Measurements from ENCODE around the gene FKBP2.
A peak's percentile ranks its signal among the peaks of the same experiment; 100 is the strongest.

FKBP2 gene

DNA sequence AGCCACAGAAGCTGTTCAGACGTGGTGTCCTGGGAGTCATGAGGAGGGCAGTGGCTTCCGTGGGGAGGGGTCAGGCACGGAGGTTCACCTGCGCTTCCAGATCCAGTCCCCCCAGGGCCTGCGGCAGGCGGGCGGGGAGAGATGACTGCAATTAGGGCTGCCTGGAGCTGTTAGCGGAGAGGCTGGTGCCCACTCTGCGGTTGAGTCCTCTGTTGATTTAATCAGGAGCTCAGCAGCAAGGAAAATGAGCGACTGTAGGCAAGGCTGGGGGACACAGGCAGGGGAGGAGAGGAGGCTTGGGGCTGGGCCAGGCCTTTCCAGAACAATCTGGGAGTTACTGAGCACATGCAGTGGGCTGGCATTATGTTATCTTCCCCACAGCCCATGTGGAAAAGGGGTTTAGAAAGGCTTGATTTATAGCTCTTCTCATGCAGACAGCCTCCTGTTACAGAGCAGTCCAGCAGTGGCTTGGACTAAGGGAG lies 23.5 kb downstream of the FKBP2 start:
- DNase-seq (ENCODE audit: low read depth), result no peak

DNA sequence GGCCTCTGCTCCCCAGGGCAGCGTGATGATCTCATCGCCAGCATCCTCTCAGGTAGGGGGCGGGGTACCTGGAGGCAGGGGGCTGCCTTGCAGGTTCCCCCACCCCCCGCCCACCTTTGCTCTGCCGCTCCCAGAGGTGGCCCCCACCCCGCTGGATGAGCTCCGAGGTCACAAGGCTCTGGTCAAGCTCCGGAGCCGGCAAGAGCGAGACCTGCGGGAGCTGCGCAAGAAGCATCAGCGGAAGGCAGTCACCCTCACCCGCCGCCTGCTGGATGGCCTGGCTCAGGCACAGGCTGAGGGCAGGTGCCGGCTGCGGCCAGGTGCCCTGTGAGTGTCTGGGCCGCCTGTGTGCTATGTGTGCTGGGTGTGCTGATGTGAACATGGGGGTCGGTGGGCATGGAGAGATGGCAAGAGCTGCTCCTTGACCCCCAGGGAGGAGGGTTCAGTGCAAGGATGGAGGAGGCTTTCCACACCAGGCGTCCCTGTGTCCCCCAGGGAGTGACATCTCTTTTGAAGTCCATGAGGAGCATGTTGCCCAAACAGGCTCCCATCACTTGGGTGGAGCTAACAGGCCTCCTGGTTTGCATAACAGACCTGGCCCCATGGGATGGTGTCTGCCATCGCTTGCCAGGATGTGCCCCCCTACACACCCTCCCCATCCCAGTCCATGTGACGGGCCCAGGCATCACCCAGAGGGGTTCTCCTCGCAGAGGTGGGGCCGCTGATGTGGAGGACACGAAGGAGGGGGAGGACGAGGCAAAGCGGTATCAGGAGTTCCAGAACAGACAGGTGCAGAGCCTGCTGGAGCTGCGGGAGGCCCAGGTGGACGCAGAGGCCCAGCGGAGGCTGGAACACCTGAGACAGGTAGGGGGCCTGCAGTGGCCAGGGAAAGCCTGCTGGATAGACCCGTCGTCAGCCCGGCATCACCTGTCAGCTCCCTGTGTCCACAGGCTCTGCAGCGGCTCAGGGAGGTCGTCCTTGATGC lies 24.6 kb downstream of the FKBP2 start:
- DNase-seq (ENCODE audit: low read depth), result no peak

DNA sequence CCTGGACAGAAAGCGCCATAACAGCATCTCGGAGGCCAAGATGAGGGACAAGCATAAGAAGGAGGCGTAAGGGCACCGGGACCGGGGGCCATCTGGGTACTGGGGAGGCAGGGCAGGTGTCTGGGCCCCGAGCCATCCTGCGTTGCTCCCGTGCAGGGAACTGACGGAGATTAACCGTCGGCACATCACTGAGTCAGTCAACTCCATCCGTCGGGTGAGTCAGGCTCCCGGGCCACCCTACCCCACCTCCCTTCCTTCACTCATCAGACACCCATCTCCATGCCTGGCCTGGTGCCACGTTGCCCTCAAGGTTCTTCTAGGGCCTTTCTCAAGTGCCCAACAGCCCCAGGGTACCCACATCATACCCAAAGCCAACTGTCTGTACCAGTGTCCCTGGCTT lies 25.4 kb downstream of the FKBP2 start:
- no peak for DNase-seq (ENCODE audit: low read depth)

DNA sequence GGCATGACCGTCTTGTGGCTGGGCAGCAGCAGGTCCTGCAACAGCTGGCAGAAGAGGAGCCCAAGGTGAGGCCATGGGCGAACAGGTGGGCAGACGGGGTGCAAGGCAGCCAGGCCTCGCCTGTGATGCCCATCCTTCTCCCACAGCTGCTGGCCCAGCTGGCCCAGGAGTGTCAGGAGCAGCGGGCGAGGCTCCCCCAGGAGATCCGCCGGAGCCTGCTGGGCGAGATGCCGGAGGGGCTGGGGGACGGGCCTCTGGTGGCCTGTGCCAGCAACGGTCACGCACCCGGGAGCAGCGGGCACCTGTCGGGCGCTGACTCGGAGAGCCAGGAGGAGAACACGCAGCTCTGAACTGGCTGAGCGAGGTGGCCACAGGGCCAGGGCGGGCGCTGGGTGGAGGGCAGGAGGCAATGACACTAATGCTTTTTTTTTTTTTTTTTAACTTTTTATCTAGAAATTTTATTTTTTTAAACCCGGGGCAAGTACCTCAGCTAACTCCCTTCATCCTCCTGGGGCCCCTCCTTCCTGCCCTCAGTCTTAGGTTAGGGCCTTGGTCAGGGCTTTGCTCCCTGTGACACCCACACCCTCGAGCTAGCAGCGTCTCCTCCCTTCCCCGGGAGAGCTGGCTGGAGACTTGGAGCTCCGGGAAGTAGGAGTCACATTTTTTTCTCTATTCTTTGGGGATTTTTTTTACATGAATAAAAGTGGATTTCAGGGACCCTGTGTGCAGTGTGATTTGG lies 26.5 kb downstream of the FKBP2 start:
- no peak for DNase-seq (ENCODE audit: low read depth)

DNA sequence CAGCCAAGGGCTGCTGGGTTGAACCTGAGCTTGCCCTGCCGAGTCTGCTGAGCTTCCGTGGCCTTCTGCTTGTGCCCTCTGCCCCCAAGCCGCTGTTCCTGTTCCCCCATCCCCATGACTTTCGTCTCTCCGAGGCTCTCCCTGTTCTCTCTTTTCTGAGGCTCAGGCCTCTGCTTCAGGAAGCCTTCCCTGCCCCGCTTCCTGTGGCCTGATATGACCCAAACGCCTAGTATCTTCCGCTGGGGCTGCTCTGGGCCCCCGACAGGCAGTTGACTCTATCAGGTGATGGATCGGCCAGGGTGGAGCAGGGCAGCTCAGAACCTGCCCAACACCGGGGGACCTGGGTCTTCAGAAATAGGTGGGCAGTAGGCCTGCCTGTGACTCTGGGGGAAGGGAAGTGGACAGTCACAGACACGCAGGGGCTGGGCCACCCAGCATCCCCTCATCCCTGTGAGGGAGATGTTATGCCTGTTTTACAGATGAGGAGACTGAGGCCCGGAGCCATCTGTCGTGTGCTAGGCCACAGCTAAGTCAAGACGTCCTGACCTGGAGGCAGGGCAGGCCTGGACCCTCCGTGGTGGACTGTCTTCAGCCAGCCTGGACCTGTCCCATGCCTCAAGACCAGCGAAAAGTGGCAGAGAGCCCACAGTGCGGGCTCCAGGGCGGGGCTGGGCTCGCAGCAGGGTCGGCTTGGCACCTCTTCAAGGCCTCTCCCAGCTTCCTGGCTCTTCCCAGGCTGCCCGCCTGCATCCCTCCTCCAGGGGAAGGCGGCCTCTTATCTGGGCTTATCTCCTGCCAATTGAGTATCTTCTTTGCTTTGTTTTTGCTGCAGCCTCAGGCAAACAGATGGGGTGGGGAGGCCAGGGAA lies 27.4 kb downstream of the FKBP2 start:
- no peak for DNase-seq (ENCODE audit: low read depth)

DNA sequence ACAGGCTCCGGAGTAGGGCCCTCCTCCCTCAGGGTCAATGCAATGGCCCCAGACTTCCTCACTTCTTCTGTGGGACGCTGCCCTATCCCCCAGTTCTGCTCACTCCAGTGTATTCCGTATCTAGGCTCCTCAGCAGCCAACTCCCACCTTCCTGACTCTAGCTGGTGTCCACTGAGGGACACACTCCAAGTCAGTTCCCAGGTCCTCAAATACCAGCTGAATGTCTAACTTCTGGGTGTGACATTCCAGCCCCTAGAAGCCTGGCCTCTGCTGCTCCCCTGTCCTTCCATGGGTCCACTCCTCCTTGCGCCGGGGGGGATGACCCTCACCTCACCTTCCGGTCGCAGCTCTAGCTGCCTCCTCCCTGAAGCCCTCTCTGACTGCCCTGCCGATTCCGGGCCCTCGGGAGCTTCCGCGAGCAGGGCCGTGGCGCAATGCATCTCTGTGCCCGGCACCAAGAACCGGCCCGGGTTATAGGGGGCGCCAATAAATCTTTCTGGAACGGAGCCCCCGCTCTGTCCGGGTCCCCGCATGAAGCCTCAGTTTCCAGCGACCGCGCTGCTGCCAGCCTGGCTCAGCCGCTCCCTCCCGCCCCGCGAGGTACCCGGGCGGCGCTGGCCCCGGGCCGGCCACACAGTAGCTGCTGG lies 28.1 kb downstream of the FKBP2 start:
- no peak for DNase-seq (ENCODE audit: low read depth)

DNA sequence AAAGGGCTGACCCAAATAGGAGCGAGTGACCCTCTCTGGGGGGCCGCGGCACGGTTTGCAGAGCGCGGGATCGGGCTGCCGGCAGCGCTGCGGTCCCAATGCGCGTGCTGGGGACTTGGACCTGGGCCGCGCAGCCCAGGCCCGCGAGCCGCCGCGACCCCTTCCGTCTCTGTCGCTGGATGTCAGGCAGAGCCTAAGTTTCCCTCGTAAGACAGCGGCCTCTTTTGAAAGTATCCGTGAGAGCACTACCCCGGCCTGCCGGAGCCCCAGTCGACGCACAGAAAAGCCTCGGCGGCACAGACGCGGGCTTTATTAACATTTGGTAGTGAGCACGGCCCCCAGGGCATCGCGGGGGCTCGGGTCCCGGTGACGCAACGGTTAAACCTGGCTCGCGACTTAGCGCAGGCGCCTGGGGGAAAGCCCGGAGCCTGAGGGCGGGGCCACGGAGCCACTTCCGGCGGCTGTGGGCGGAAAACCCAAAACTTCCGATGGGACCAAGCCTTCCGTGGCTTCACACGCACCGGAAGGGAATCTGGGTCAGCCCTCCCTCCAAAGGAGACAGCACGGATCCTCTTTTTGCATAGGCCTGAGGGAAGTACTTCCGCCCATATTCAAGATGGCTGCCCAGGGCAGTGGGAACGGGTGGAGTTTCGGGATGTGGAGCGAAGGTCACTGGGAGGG lies 28.8 kb downstream of the FKBP2 start:
- DNase-seq (ENCODE audit: low read depth), result peak; percentile 99

DNA sequence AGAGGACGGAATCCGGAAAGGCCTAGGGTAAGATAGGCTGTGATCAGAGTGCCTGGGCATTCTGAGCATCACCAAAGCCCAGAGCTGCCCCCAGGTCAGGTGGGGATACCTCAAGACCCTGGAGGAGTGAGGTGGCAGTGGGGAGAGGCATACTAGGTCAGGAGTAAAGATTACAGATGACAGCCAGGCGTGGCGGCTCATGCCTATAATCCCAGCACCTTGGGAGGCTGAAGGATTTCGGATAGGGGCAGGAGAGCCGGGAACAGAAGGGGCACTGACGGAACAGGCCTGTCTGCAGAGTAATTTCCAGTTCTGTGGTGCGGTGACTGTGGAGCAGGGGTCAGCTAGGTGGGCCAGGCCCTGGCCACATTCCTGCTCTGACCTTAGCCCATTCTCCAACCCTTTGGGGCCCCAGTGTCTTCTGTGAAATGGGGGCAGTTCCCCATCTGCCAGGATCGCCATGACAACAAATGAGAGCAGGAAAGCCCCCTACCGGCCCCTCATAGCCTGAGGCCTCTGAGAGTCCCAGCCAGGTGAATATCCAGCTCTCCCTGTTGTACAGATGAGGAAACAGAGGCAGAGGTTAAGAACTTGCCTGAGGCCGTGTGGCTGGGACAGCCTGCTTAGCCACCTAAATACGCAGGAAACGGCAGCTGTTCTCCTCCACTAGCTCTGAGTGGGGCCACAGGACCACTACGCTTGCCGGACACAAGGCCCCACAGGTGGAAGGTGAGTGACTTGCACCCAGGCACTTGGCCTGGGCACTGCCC lies 34.3 kb downstream of the FKBP2 start:
- DNase-seq (ENCODE audit: low read depth), result no peak

DNA sequence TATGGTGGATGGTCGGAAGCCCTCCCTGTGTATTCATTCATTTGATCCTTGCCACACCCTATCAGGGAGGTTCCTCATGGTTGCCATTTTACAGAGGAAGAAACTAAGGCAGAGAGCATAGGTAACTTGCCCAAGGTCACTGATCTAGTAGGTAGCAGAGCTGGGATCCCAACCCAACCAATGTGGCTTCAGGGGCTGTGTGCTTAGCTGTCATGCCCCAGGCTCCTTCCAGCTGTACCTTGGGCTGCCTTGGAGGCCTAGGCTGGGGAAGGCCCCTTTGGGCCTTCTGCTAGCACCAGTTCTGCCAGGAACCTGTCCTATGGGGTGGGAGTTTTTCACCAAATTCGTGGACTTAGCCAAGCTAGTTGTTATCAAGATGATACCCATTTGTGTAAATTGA lies 34.9 kb downstream of the FKBP2 start:
- DNase-seq (ENCODE audit: low read depth), result no peak

DNA sequence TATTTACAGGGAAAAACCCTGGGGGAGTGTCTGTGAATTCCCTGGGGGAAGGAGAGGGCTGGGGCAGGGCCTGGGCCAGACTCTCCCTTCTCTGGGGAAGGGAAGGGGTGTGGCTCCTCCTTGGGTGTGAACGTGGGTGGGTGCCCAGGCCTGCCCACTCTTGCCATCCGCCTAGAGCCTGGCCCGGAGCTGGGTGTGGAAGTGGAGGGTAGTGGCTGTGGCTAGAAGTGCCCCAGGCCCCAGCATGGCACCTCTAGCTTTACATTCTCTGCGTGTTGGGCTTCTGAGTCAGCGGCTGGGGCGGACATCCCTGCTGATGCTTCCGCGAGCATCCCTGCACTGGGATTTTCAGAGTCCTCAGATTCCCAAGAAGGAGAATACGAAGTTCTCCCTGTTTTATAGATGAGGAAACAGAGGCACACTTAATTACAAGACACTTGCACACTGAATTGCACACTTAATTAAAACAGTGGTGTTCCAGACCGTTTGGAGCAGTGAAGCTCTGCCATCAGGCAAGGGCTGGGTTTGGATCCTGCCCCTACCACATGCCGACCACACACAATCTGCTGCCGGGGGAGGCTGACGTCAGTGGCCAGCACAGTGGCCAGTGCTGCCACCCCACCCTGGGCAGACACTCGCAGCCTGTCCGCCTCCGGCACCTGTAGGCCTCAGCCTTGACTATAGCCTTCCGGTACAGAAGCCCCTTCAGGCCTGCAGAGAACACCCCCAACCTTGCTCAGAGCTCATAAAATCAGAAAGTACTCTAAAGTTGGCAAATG lies 35.9 kb downstream of the FKBP2 start:
- no peak for DNase-seq (ENCODE audit: low read depth)

DNA sequence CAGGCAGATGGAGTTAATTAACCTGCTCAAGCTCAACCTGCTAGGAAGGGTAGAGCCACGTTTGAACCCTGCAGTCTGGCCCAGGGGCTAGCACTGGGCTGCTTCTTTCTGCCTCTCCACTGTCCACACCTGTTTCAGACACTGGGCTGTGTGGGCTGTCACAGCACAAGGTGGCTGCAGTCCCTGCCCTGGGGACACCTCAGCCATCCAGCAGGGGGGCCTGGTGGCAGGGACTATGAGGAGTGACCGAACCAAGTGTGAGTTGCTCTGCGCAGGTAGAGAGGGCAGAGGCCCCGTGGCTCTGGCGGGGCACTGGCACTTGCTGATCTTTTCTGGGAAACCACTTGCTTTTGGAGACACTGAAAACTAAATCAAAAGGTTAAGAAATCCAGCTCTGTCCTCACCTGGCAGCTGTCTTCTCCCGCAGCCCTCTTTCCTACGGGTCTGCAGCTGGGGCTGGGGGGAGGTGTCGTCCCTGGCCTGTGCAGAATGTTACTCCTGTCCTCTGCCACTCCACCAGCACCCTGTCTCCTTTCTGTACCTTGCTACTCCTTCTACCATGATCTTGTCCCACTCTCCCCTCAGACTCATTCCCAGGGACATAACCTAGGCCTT lies 37.8 kb downstream of the FKBP2 start:
- DNase-seq (ENCODE audit: low read depth), result no peak

DNA sequence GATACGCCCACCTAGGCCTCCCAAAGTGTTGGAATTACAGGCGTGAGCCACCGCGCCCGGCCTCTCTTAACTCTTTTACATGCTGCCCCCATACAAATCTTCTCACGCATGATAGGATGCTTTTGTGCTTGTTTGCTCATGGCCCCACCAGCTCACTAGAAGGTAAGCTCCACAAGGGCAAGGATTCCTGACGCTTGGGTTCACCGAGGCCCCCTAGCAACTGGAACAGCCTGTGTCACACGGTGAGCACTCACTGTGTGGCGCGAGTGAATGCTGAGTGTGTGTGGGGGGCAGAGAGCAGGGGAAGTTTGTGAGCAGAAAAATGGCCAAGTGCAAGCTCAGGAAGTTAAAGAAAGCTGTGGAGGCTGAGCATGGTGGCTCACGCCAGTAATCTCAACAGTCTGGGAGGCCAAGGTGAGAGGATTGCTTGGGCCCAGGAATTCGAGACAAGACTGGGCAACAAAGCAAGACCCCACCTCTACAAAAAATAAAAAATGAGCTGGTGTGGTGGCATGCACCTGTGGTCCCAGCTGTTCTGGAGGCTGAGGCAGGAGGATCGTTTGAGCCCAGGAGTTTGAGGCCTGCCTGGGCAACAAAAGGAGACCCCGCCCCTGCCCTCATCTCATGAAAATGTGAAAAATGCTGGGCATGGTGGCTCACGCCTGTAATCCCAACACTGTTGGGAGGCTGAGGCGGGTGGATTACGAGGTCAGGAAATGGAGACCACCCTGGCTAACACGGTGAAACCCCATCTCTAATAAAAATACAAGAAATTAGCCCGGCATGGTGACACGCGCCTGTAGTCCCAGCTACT lies 41.3 kb downstream of the FKBP2 start:
- no peak for DNase-seq (ENCODE audit: low read depth)

DNA sequence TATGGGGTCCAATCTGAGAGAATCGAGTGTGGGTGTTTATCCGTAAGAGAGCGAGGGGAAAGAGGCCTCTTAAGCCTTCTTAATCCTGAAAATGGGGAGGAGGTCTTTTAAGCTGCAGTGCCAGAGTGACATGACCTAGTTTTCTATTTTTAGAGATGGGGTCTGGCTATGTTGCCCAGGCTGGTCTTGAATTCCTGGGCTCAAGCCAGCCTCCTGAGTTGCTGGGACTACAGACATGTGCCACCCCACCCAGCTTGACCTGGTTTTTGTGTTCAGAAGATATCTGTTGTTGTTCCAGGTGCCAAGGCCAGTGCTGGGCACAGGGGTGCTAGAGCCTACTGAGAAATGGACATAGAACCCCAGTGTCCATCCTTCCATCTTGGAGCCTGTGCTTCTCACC lies 42.2 kb downstream of the FKBP2 start:
- DNase-seq (ENCODE audit: low read depth), result no peak

DNA sequence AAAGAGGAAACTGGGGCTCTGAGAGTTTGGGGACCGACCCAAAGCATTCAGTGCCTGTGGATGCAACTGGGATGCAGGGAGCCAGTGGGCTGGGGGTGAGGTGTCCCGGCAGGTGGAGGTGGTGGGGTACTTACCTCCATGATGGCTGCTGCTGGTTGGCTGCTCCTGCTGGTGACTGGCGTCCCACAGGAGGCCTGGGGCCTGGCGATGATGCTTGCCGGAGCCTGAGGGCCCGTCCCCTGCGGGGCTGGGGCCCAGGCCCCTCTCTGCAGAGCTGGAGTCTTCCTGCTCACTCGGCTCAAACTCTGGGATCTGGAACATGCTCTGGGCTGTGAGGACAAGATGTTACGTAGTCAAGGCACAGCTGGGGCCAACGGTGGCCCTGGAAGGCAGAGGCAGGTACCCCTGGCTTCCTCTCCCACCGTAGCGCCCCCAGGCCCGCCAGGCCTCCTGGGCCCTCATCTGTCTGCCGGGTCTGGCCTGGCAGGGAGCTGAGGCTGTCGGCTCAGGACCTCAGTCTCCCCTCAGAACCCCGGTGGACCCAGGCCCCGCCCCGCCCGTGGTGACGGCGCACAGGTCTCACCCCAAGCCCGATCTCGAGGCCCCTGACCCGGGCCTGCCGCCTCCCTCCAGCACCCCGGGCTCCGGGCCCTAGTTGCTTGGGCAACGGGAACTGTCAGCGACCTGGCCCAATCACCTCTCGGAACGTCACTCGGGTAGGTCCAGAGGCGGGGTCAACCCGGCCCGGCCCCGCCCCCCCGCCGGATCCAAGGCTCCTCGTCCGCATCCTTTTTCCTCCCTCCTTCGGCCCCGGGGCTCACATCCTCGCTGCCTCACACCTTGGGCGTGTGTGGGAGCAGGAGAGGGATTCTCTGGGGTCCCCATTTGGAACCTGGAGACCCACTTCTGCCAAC lies 43.4 kb downstream of the FKBP2 start, which contains the start of gene BAD:
TSS of gene BAD (minus strand) at position 618 of the 914 bp plus-strand sequence. CDS start at position 321, 297 bp downstream.
- DNase-seq (ENCODE audit: low read depth), result peak; percentile 68

DNA sequence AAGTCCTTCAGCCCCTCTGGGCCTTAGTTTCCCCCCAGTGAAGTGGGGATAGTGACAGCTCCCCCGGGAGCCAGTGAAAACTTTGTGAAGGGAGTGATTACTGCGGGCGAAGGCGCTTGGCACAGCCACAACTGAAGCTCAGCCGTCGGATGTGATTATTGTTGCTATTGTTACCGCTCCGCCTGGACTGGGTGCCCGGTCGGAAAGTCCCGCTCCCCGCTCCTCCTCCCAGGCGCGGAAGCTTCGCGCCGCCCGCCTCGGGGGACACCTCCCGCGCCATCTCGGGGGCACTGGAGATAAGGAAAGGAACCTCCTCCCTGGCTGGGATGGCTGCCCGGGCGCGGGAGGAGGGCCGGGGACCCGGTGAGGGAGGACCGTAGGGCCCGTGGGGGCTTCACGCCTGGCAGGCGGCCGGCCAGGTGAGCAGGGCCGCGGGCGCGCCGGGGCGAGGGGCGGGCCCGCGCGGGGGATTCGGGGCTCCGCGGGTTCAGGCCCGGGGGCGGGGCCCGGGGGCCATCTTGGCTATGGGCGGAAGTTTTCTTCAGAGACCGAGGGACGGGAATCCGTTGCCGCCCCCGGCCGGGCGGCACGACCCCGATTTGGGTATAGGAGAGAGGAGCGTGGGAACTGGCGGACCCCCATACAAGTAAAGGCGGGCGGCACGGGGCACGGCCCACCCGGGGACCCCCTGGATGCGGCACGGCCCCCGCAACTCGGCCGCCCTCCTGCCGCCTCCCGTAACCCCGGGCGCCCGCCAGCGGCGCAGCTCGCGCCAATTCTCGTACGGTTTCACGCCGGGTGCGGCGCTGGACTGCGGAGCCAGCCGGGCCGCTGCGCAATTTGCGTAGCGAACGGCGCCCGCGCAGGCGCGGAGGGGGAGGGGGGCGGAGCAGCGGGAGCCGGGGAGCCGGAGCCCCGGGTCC lies 44.3 kb downstream of the FKBP2 start, which contains the start of gene GPR137:
TSS of gene GPR137 (plus strand) at position 887 of the 923 bp plus-strand sequence. CDS start 677 bp downstream, outside the sequence.
- peak; percentile 36 for DNase-seq (ENCODE audit: low read depth)
